Measurements from ENCODE around the gene TREML2.
"Not testable (repeated sequence)": the region's sequence is repeated elsewhere in the genome, so short reads cannot be mapped to it uniquely, and the experiment has no call there.

Gene TREML2

GRCh38 chr6:41200901-41201763 lies at the start of gene TREML2:
Gene TREML2, minus strand, starts transcription at chr6:41201149. Its CDS starts 141 bp downstream, at chr6:41201008.
- DNase-seq (ENCODE audit: low read depth in 2 of 2), result no peak

GRCh38 chr6:41247882-41248705 lies 47.1 kb upstream of the TREML2 start:
- DNase-seq (ENCODE audit: low read depth in 2 of 2), result no peak

- DNase-seq (ENCODE audit: low read depth in 2 of 2), result no peak
These were observed 46.4 kb upstream of the TREML2 start for GRCh38 chr6:41247288-41247865.

- DNase-seq (ENCODE audit: low read depth in 2 of 2), result not testable (repeated sequence)
These were observed 45.6 kb upstream of the TREML2 start for GRCh38 chr6:41246529-41246928.

- DNase-seq (ENCODE audit: low read depth in 2 of 2), result no peak
These were observed 38.7 kb upstream of the TREML2 start for GRCh38 chr6:41239467-41240159.

GRCh38 chr6:41237128-41237527 lies 36.2 kb upstream of the TREML2 start:
- DNase-seq (ENCODE audit: low read depth in 2 of 2), result no peak

GRCh38 chr6:41236276-41236675 lies 35.3 kb upstream of the TREML2 start:
- DNase-seq (ENCODE audit: low read depth in 2 of 2), result no peak

GRCh38 chr6:41232667-41233066 lies 31.7 kb upstream of the TREML2 start:
- no peak for DNase-seq (ENCODE audit: low read depth in 2 of 2)

- DNase-seq (ENCODE audit: low read depth in 2 of 2), result no peak
These were observed 30.3 kb upstream of the TREML2 start for GRCh38 chr6:41231246-41231645.

GRCh38 chr6:41229721-41230120 lies 28.8 kb upstream of the TREML2 start:
- DNase-seq (ENCODE audit: low read depth in 2 of 2), result no peak

- no peak for DNase-seq (ENCODE audit: low read depth in 2 of 2)
These were observed 27.7 kb upstream of the TREML2 start for GRCh38 chr6:41228616-41229015.

GRCh38 chr6:41228096-41228495 lies 27.1 kb upstream of the TREML2 start, which contains the start of gene TREML4:
Gene TREML4, plus strand, starts transcription at chr6:41228349. Its CDS starts 79 bp downstream, at chr6:41228428.
- no peak for DNase-seq (ENCODE audit: low read depth in 2 of 2)

GRCh38 chr6:41226752-41227151 lies 25.8 kb upstream of the TREML2 start:
- DNase-seq (ENCODE audit: low read depth in 2 of 2), result no peak

GRCh38 chr6:41224800-41225199 lies 23.9 kb upstream of the TREML2 start:
- DNase-seq (ENCODE audit: low read depth in 2 of 2), result no peak

GRCh38 chr6:41222513-41222912 lies 21.6 kb upstream of the TREML2 start:
- DNase-seq (ENCODE audit: low read depth in 2 of 2), result no peak

GRCh38 chr6:41222045-41222444 lies 21.1 kb upstream of the TREML2 start:
- DNase-seq (ENCODE audit: low read depth in 2 of 2), result no peak

- no peak for DNase-seq (ENCODE audit: low read depth in 2 of 2)
These were observed 15.7 kb upstream of the TREML2 start for GRCh38 chr6:41216616-41217015.

- DNase-seq (ENCODE audit: low read depth in 2 of 2), result no peak
These were observed 14.8 kb upstream of the TREML2 start for GRCh38 chr6:41215777-41216176.

GRCh38 chr6:41214559-41215238 lies 13.8 kb upstream of the TREML2 start:
- DNase-seq (ENCODE audit: low read depth in 2 of 2), result no peak

GRCh38 chr6:41209547-41210320 lies 8.8 kb upstream of the TREML2 start:
- no peak for DNase-seq (ENCODE audit: low read depth in 2 of 2)
